Neuronal stem cell (in vitro differentiated cells): Measurements from ENCODE around the gene TPT1.

Experiments used
- DNase-seq: peaks from one replicate; pipeline ENCODE4 v3.0.0-alpha.2; 2013; ENCODE audit warnings: low spot score
- H2AFZ ChIP-seq: one replicate; pipeline ENCODE4 v1.6.1; 2013; ENCODE audit warnings: mild to moderate bottlenecking, low read length, inconsistent platforms
- H2AK5ac ChIP-seq: 2 replicates; pipeline ENCODE4 v1.6.1; 2013; ENCODE audit warnings: low read depth, mild to moderate bottlenecking, inconsistent platforms, low read length, moderate library complexity, mixed read lengths
- H2BK120ac ChIP-seq: 2 replicates; pipeline ENCODE4 v1.6.1; 2013; ENCODE audit warnings: low read depth, mild to moderate bottlenecking, inconsistent platforms, low read length, moderate library complexity, mixed read lengths
- H2BK12ac ChIP-seq: one replicate; pipeline ENCODE4 v1.6.1; 2013; ENCODE audit warnings: low read length, inconsistent platforms
- H2BK15ac ChIP-seq: 2 replicates; pipeline ENCODE4 v1.6.1; 2013; ENCODE audit warnings: mild to moderate bottlenecking, low read length, inconsistent platforms, mixed read lengths
- H2BK5ac ChIP-seq: one replicate; pipeline ENCODE4 v1.6.1; 2013; ENCODE audit warnings: inconsistent platforms, mild to moderate bottlenecking, low read length, moderate library complexity
- H3K14ac ChIP-seq: one replicate; pipeline ENCODE4 v1.6.1; 2013; ENCODE audit warnings: low read length, inconsistent platforms
- H3K18ac ChIP-seq: 2 replicates; pipeline ENCODE4 v1.6.1; 2013; ENCODE audit warnings: low read length, inconsistent platforms
- H3K23ac ChIP-seq: 2 replicates; pipeline ENCODE4 v1.6.1; 2013; ENCODE audit warnings: low read depth, mild to moderate bottlenecking, mixed read lengths, low read length, inconsistent platforms; ENCODE audit not compliant: poor library complexity
- H3K27ac ChIP-seq: replicated peaks from 3 replicates; pipeline ENCODE4 v1.5.1; 2013; ENCODE audit warnings: low read length, inconsistent platforms
- H3K27me3 ChIP-seq, 3 experiments: 2 replicates each; pipeline ENCODE4 v1.6.1; 2013; ENCODE audit warnings: low read length in 3 of 3, mild to moderate bottlenecking in 2 of 3, inconsistent platforms in 1 of 3, low read depth in 1 of 3, mixed read lengths in 1 of 3, moderate library complexity in 1 of 3; ENCODE audit not compliant: control insufficient read depth in 3 of 3, insufficient read depth in 3 of 3
- H3K36me3 ChIP-seq, 2 donors: replicated peaks in 1 of 2; 2 replicates each; pipeline ENCODE4 v1.6.1; 2013; ENCODE audit warnings: low read length in 2 of 2; ENCODE audit not compliant: control insufficient read depth in 2 of 2, insufficient read depth in 2 of 2
- H3K4ac ChIP-seq: 2 replicates; pipeline ENCODE4 v1.6.1; 2013; ENCODE audit warnings: inconsistent platforms, mild to moderate bottlenecking, low read length, moderate library complexity
- H3K4me1 ChIP-seq, 2 donors: 1 replicate in 1 of 2; 2 replicates in 1 of 2; pipeline ENCODE4 v1.6.1; 2013; ENCODE audit warnings: low read length in 2 of 2, low read depth in 1 of 2; ENCODE audit not compliant: control insufficient read depth in 2 of 2, insufficient read depth in 1 of 2
- H3K4me2 ChIP-seq: one replicate; pipeline ENCODE4 v1.6.1; 2013; ENCODE audit warnings: mild to moderate bottlenecking, low read length, inconsistent platforms; ENCODE audit not compliant: insufficient read depth, poor library complexity, severe bottlenecking
- H3K4me3 ChIP-seq, 2 donors: 2 replicates each; pipeline ENCODE4 v1.5.1; 2013; ENCODE audit warnings: low read length in 2 of 2, mild to moderate bottlenecking in 2 of 2, inconsistent platforms in 1 of 2, moderate library complexity in 1 of 2
- H3K79me1 ChIP-seq: one replicate; pipeline ENCODE4 v1.6.1; 2013; ENCODE audit warnings: low read depth, mild to moderate bottlenecking, inconsistent platforms, low read length, moderate library complexity
- H3K9ac ChIP-seq: one replicate; pipeline ENCODE4 v1.6.1; 2013; ENCODE audit warnings: mild to moderate bottlenecking, low read depth, low read length, inconsistent platforms; ENCODE audit not compliant: poor library complexity
- H3K9me3 ChIP-seq, 2 donors: replicated peaks in 1 of 2; 2 replicates each; pipeline versions ENCODE3 to v1.6.1; 2013; ENCODE audit warnings: low read length in 2 of 2, mild to moderate bottlenecking in 2 of 2, inconsistent platforms in 1 of 2, low read depth in 1 of 2, mixed read lengths in 1 of 2, moderate library complexity in 1 of 2; ENCODE audit not compliant: control insufficient read depth in 2 of 2, insufficient read depth in 1 of 2
- H4K8ac ChIP-seq: one replicate; pipeline ENCODE4 v1.6.1; 2013; ENCODE audit warnings: low read depth, mild to moderate bottlenecking, inconsistent platforms, low read length, moderate library complexity
- H4K91ac ChIP-seq: one replicate; pipeline ENCODE4 v1.6.1; 2013; ENCODE audit warnings: low read length, low read depth, mild to moderate bottlenecking, inconsistent platforms; ENCODE audit not compliant: poor library complexity
- WGBS, 2 donors: extraction: QIAGEN DNeasy Blood & Tissue Kit; methylation state at CpG; one replicate each; pipeline ENCODE4 v1.1.7; 2013; ENCODE audit warnings: missing lambda C conversion rate in 2 of 2, mixed read lengths in 1 of 2; ENCODE audit not compliant: insufficient read length in 2 of 2, insufficient replicate concordance in 1 of 2; ENCODE audit errors: extremely low coverage in 2 of 2; 5-methylcytosine and 5-hydroxymethylcytosine counted together

The TPT1 gene

DNA sequence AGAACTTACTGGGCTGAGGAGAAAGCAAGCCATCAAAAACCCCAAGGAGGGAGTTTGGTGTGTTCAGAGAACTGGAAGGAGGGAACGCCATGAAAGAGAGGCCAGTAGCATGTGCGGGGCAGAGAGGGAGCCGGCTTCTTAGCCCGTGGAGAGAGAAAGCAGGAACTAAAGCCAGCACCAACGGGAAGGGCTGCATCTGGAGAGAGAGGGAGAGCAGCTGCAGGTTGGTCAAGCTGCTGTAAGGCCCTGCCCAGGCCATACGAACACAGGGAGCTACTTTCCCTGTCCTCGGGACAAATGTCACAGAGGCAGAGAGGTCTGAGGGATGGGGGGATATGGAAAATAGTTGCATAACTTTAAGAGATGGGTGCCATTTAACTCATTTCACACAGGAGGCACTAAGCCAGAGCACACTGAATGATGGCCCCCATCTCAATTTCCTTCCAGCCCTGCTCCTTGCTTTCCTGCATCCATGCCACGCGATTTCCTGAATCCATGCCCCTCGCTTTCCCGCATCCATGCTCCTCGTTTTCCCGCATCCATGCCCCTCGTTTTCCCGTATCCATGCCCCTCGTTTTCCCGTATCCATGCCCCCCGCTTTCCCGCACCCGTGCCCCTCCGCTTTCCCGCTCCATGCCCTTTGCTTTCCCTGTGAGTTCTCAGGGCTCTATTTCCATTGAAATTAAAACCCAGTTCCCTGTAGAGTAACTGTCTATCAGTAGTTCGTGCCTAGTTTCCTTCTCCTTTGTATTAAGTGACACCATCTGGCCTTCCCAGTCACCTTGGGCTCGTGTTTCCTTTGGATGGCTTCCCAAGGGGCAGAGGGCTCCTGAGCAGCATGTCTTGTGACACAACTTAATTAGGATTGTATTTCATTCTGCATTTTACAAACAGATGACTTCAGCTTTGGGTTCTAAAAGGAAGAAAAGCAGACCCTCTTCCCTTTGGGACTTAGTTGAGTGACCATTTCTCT, 31.5 kb upstream of the TPT1 start:
- Histone ChIP-seq H3K79me1 (no peaks in the 10 kb centered on the region), H2BK120ac (no peak overlapping the region), H2AK5ac (peak overlapping the region; percentile 22), H3K9me3 (peaks cover 0 to 7% of the 10 kb centered on the region in 2 donors), H3K27ac (no peak overlapping the region), H3K4me1 (peaks cover 7 to 8% of the 10 kb centered on the region in 2 donors), H3K4me2 (no peak overlapping the region), H3K14ac (peak overlapping the region; percentile 42), H2BK5ac (no peak overlapping the region), H2AFZ (no peak overlapping the region), H2BK15ac (no peak overlapping the region), H3K27me3 (no peaks in the 10 kb centered on the region), H3K23ac (no peak overlapping the region), H2BK12ac (no peak overlapping the region), H3K4ac (no peak overlapping the region), H3K18ac (peak overlapping the region; percentile 13), H3K4me3 (no peak overlapping the region), H4K91ac (no peak overlapping the region), H4K8ac (no peak overlapping the region), H3K9ac (no peak overlapping the region), H3K36me3 (peaks cover 0 to 38% of the 10 kb centered on the region in 2 donors)
- no peak for DNase-seq
- no CpG with 5 or more reads among the region's 24 CpGs for WGBS, 2 donors

DNA sequence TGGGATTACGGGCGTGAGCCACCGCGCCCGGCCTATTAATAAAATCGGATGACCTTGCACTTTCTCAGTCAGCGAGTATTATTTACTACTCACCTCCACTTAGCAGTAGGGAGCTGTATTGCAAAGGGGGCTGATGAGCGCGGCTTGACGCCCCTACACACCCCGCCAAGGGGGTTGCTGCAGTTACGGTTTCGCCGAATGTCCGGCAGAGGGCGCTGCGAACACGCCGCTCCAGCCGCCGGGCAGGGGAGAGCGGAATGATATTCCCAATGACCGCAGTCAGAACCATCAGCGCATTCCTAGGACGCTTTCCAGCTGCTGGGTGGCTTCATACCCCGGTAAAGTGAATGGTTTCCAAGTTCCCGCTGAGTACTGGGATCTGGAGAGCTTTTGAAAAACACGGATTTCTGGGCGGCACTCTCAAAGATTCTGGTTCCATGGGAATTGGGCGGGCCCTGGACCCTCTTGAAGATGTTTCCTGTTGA, 30.0 kb upstream of the TPT1 start:
- Histone ChIP-seq H3K23ac (no peak overlapping the region), H3K4me2 (no peak overlapping the region), H2AK5ac (no peak overlapping the region), H3K79me1 (no peaks in the 10 kb centered on the region), H2BK5ac (no peak overlapping the region), H3K9me3 (peaks cover 0 to 7% of the 10 kb centered on the region in 2 donors), H2BK12ac (no peak overlapping the region), H3K4ac (no peak overlapping the region), H2BK15ac (no peak overlapping the region), H3K36me3 (peaks cover 0 to 38% of the 10 kb centered on the region in 2 donors), H3K27ac (no peak overlapping the region), H4K8ac (no peak overlapping the region), H3K14ac (no peak overlapping the region), H3K4me3 (no peak overlapping the region), H3K18ac (no peak overlapping the region), H3K4me1 (peaks cover 2 to 7% of the 10 kb centered on the region in 2 donors), H3K27me3 (no peaks in the 10 kb centered on the region), H4K91ac (no peak overlapping the region), H2AFZ (no peak overlapping the region), H2BK120ac (no peak overlapping the region), H3K9ac (no peak overlapping the region)
- no CpG with 5 or more reads among the region's 30 CpGs for whole genome bisulfite sequencing, 2 donors
- peak; percentile 75 for DNase-seq

DNA sequence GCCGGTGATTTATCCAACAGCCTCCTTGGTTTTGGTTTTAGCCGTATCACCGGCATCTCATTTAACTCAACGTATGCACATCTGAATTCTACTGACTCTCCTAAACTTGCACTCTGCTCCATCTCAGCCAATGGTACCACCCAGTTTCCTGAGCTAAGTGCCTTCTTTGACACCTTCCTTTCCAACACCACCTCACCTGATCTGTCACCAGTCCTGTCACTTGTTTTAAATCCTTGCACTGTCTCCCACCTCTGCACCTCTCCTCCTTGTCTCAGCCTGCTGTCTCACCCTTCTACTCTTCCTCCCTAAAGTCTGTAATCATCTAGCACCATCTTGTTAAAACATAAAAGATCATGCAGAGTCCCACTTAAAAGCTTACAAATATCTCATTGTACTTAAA, 28.1 kb upstream of the TPT1 start:
- no peak overlapping the region for H3K4me3 ChIP-seq
- peaks cover 2 to 41% of the 10 kb centered on the region in 2 donors for H3K36me3 ChIP-seq
- H2BK12ac ChIP-seq, result no peak overlapping the region
- H2BK120ac ChIP-seq, result no peak overlapping the region
- no peak overlapping the region for H3K23ac ChIP-seq
- H3K18ac ChIP-seq, result no peak overlapping the region
- no peak overlapping the region for H3K4ac ChIP-seq
- no peak overlapping the region for H4K91ac ChIP-seq
- no peak overlapping the region for H2AK5ac ChIP-seq
- no peak for DNase-seq
- H3K9ac ChIP-seq, result no peak overlapping the region
- no CpG with 5 or more reads among the region's 4 CpGs for WGBS, 2 donors
- no peaks in the 10 kb centered on the region for H3K79me1 ChIP-seq
- no peak overlapping the region for H2BK5ac ChIP-seq
- no peak overlapping the region for H4K8ac ChIP-seq
- H3K4me2 ChIP-seq, result no peak overlapping the region
- no peak overlapping the region for H3K14ac ChIP-seq
- H3K27ac ChIP-seq, result no peak overlapping the region
- no peak overlapping the region for H2BK15ac ChIP-seq
- no peaks in the 10 kb centered on the region for H3K27me3 ChIP-seq
- H2AFZ ChIP-seq, result no peak overlapping the region
- H3K9me3 ChIP-seq, result peaks cover under 1 to 8% of the 10 kb centered on the region in 2 donors
- H3K4me1 ChIP-seq, result peaks cover 2 to 7% of the 10 kb centered on the region in 2 donors

DNA sequence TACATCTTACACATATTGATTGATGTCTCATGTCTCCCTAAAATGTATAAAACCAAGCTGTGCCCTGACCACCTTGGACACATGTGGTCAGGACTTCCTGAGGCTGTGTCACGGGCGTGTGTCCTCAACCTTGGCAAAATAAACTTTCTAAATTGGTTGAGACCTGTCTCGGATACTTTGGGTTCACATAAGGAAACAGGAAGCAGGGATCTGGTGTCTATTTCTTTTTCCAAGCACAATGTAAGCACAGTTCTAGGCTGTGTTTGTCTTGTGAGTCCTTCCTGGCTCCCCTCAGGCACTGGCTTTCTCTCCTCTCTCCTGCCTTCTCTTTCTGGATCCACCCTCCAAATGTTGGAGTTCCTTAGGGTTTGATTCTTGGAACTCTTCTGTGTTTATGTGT, 27.6 kb upstream of the TPT1 start:
- Histone ChIP-seq H2BK5ac (no peak overlapping the region), H3K36me3 (peaks cover 2 to 45% of the 10 kb centered on the region in 2 donors), H3K4me2 (no peak overlapping the region), H2BK15ac (no peak overlapping the region), H3K14ac (no peak overlapping the region), H3K18ac (no peak overlapping the region), H3K79me1 (no peaks in the 10 kb centered on the region), H3K4me1 (peaks cover 2 to 7% of the 10 kb centered on the region in 2 donors), H2BK12ac (no peak overlapping the region), H3K27me3 (no peaks in the 10 kb centered on the region), H3K4ac (no peak overlapping the region), H4K91ac (no peak overlapping the region), H2AFZ (no peak overlapping the region), H4K8ac (no peak overlapping the region), H3K23ac (no peak overlapping the region), H2AK5ac (no peak overlapping the region), H3K9me3 (peaks cover 2 to 13% of the 10 kb centered on the region in 2 donors), H3K9ac (no peak overlapping the region), H3K27ac (no peak overlapping the region), H2BK120ac (no peak overlapping the region), H3K4me3 (no peak overlapping the region)
- no peak for DNase-seq
- WGBS, 2 donors, result no CpG with 5 or more reads among the region's 3 CpGs
